ENCODE measurements around the gene TGFBR2. TPM values are rescaled to one million over a fixed set of nuclear protein-coding genes. Genes with fewer than 3 reads are reported as not detected.
A peak's percentile ranks its signal among the peaks of the same experiment; 100 is the strongest.

Gene TGFBR2
- polyA plus RNA-seq, 3 donors = 46.6 to 60.3 (median 57.0) TPM

GRCh38 chr3:30602946-30603345 lies 3.5 kb upstream of the TGFBR2 start:
- Histone ChIP-seq H3K9ac (ENCODE audit: insufficient read depth, low read length, poor library complexity, severe bottlenecking) (no peak overlapping the region), H3K4me1 (ENCODE audit: control insufficient read depth in 1 of 2, insufficient read depth in 2 of 2, low read length in 2 of 2) (peaks cover 36 to 50% of the 10 kb centered on the region in 2 donors), H4K20me1 (ENCODE audit: insufficient read depth, low read length) (peaks cover under 1% of the 10 kb centered on the region), H3K9me3 (replicated peaks in 1 of 2; ENCODE audit: control insufficient read depth in 1 of 2, insufficient read depth in 1 of 2, low read length in 2 of 2) (no peaks in the 10 kb centered on the region), H2AFZ (ENCODE audit: insufficient read depth, low read depth, low read length, poor library complexity, severe bottlenecking) (peak overlapping the region; percentile 47), H3K36me3 (replicated peaks in 1 of 2; ENCODE audit: control insufficient read depth in 1 of 2, insufficient read depth in 2 of 2, low read length in 2 of 2) (no peaks in the 10 kb centered on the region), H3K4me3 (replicated peaks in 1 of 3; ENCODE audit: low read depth in 2 of 3, low read length in 3 of 3) (peak overlapping the region in 1 of 3 experiments; percentile 90), H3K27ac (ENCODE audit: low read depth in 1 of 2, low read length in 2 of 2) (peak overlapping the region in 1 of 2 donors; percentile 96), H3K4me2 (replicated peaks; ENCODE audit: extremely low read depth, low read length, poor library complexity, severe bottlenecking) (peak overlapping the region; percentile 85), H3K27me3 (ENCODE audit: control insufficient read depth in 2 of 2, insufficient read depth in 2 of 2, low read length in 2 of 2) (no peaks in the 10 kb centered on the region), H3K79me2 (ENCODE audit: insufficient read depth, low read length) (peaks cover 14% of the 10 kb centered on the region)
- intact Hi-C loops (cut with micrococcal nuclease) = loop anchor here in 1 of 2 donors (10.0 kb wide), 1 partner anchor 128 kb away; no protein-coding TSS in a partner anchor
- TF ChIP-seq CTCF (IDR thresholded peaks at IDR 0.05) = no peak
- H3K4me3 Mint-ChIP-seq = no peak overlapping the region
- peak in 1 of 3 donors; percentile 39 for DNase-seq
- no peaks in the 10 kb centered on the region for H3K9me3 Mint-ChIP-seq
- no peaks in the 10 kb centered on the region for H3K36me3 Mint-ChIP-seq
- H3K27ac Mint-ChIP-seq = peak overlapping the region in 6 of 7 donors; percentile 53 to 99 (median 92)
- peaks cover 46% of the 10 kb centered on the region for H3K4me1 Mint-ChIP-seq
- WGBS (ENCODE audit: insufficient coverage) = no CpG with 5 or more reads among the region's 4 CpGs
- H3K27me3 Mint-ChIP-seq (ENCODE audit: low read depth in 3 of 3) = no peaks in the 10 kb centered on the region

- H3K79me2 ChIP-seq (ENCODE audit: insufficient read depth, low read length) = peaks cover 25% of the 10 kb centered on the region
- peaks cover 43 to 61% of the 10 kb centered on the region in 2 donors for H3K4me1 ChIP-seq (ENCODE audit: control insufficient read depth in 1 of 2, insufficient read depth in 2 of 2, low read length in 2 of 2)
- peak overlapping the region; percentile 30 for H3K9ac ChIP-seq (ENCODE audit: insufficient read depth, low read length, poor library complexity, severe bottlenecking)
- H4K20me1 ChIP-seq (ENCODE audit: insufficient read depth, low read length) = peaks cover 11% of the 10 kb centered on the region
- H3K27ac ChIP-seq (ENCODE audit: low read depth in 1 of 2, low read length in 2 of 2) = peak overlapping the region; percentile 88 to 96
- no peaks in the 10 kb centered on the region for H3K9me3 ChIP-seq (replicated peaks in 1 of 2; ENCODE audit: control insufficient read depth in 1 of 2, insufficient read depth in 1 of 2, low read length in 2 of 2)
- peak overlapping the region; percentile 85 for H3K4me2 ChIP-seq (replicated peaks; ENCODE audit: extremely low read depth, low read length, poor library complexity, severe bottlenecking)
- DNase-seq = peak; percentile 72 to 94 (median 90)
- WGBS (ENCODE audit: insufficient coverage) = no CpG with 5 or more reads among the region's 3 CpGs
- Mint-ChIP-seq H3K4me3 (peak overlapping the region; percentile 63 to 87), H3K36me3 (peaks cover 7% of the 10 kb centered on the region in 2 donors), H3K27me3 (ENCODE audit: low read depth in 3 of 3) (no peaks in the 10 kb centered on the region), H3K9me3 (no peaks in the 10 kb centered on the region), H3K27ac (peak overlapping the region; percentile 90 to 99 (median 99)), H3K4me1 (peaks cover 54% of the 10 kb centered on the region)
- no peaks in the 10 kb centered on the region for H3K36me3 ChIP-seq (replicated peaks in 1 of 2; ENCODE audit: control insufficient read depth in 1 of 2, insufficient read depth in 2 of 2, low read length in 2 of 2)
- no peak overlapping the region for H2AFZ ChIP-seq (ENCODE audit: insufficient read depth, low read depth, low read length, poor library complexity, severe bottlenecking)
- TF ChIP-seq CTCF (IDR thresholded peaks at IDR 0.05) = no peak
- H3K27me3 ChIP-seq (ENCODE audit: control insufficient read depth in 2 of 2, insufficient read depth in 2 of 2, low read length in 2 of 2) = no peaks in the 10 kb centered on the region
- intact Hi-C loops (cut with micrococcal nuclease) = loop anchor here in 1 of 2 donors (10.0 kb wide), 1 partner anchor 129 kb away; no protein-coding TSS in a partner anchor
- H3K4me3 ChIP-seq (replicated peaks in 1 of 3; ENCODE audit: low read depth in 2 of 3, low read length in 3 of 3) = peak overlapping the region in 2 of 3 experiments; percentile 38 to 90
Observed at GRCh38 chr3:30604093-30604492, 2.3 kb upstream of the TGFBR2 start.

Data from CD14-positive monocyte (primary cell).